Fibroblast of lung (primary cell): ENCODE measurements around the gene GINS3. TPM values are rescaled to one million over a fixed set of nuclear protein-coding genes. Genes with fewer than 3 reads are reported as not detected.

Experiments used
- DNase-seq, 2 donors: peaks; one replicate each; pipeline versions ENCODE4 v3.0.0 to v3.0.0-alpha.2; 2010; ENCODE audit warnings: low read depth in 2 of 2
- H2AFZ ChIP-seq: 2 replicates; pipeline ENCODE4 v1.5.1; 2012; ENCODE audit warnings: low read length, control low read depth, inconsistent platforms
- H3K27ac ChIP-seq: 2 replicates; pipeline ENCODE4 v1.5.1; 2011; ENCODE audit warnings: low read length, control low read depth; ENCODE audit not compliant: insufficient read depth
- H3K27me3 ChIP-seq: 2 replicates; pipeline ENCODE4 v1.5.1; 2011; ENCODE audit warnings: mild to moderate bottlenecking, low read length; ENCODE audit not compliant: control insufficient read depth, insufficient read depth
- H3K36me3 ChIP-seq: 2 replicates; pipeline ENCODE4 v1.5.1; 2011; ENCODE audit warnings: low read length; ENCODE audit not compliant: control insufficient read depth, insufficient read depth
- H3K4me1 ChIP-seq: 2 replicates; pipeline ENCODE4 v1.5.1; 2011; ENCODE audit warnings: low read length; ENCODE audit not compliant: control insufficient read depth, insufficient read depth; ENCODE audit errors: extremely low read depth
- H3K4me2 ChIP-seq: 2 replicates; pipeline ENCODE4 v1.5.1; 2011; ENCODE audit warnings: low read length, control low read depth; ENCODE audit not compliant: insufficient read depth; ENCODE audit errors: extremely low read depth
- H3K4me3 ChIP-seq, 4 experiments: fragments of 200-600 bp in 1 of 4; sonication (generic) in 1 of 4; replicated peaks in 1 of 4; 2 replicates each; pipeline ENCODE4 v1.5.1; 2011 to 2016; ENCODE audit warnings: low read length in 4 of 4, low read depth in 3 of 4, mild to moderate bottlenecking in 3 of 4, control low read depth in 2 of 4, inconsistent platforms in 1 of 4, mixed read lengths in 1 of 4; ENCODE audit not compliant: insufficient read depth in 1 of 4; ENCODE audit errors: control extremely low read depth in 1 of 4
- H3K79me2 ChIP-seq: 2 replicates; pipeline ENCODE4 v1.5.1; 2012; ENCODE audit warnings: mild to moderate bottlenecking, low read length, inconsistent platforms; ENCODE audit not compliant: control insufficient read depth, insufficient read depth
- H3K9ac ChIP-seq: 2 replicates; pipeline ENCODE4 v1.5.1; 2011; ENCODE audit warnings: mild to moderate bottlenecking, low read length, control low read depth; ENCODE audit not compliant: insufficient read depth
- H3K9me3 ChIP-seq: 2 replicates; pipeline ENCODE4 v1.5.1; 2012; ENCODE audit warnings: low read depth, low read length; ENCODE audit not compliant: control insufficient read depth, insufficient read depth
- H4K20me1 ChIP-seq: 2 replicates; pipeline ENCODE4 v1.5.1; 2011; ENCODE audit warnings: low read length; ENCODE audit not compliant: control insufficient read depth, insufficient read depth; ENCODE audit errors: extremely low read depth
- EZH2 ChIP-seq: IDR thresholded peaks from 2 replicates; pipeline ENCODE4 v1.5.1; 2012; ENCODE audit warnings: low read length, control low read depth, mild to moderate bottlenecking; ENCODE audit errors: missing control alignments
- polyA plus RNA-seq, 2 donors: library from polyadenylated mRNA; depleted of rRNA in 1 of 2; stranded (reverse) in 1 of 2; unstranded in 1 of 2; fragments of >200 nt; gene quantifications; 2 replicates each; pipeline ENCODE4 v1.2.1, GENCODE V29; 2011 to 2012; ENCODE audit warnings: missing spikeins in 1 of 2
- total RNA-seq: library from RNA; depleted of rRNA; stranded (reverse); fragments of >200 nt; gene quantifications from 2 replicates; pipeline ENCODE4 v1.2.1, GENCODE V29; 2014
- TF ChIP-seq, protein P1 (sequence below), 2 donors: IDR thresholded peaks in 1 of 2; conservative IDR thresholded peaks in 1 of 2; 1 replicate in 1 of 2; 2 replicates in 1 of 2; pipeline ENCODE4 v1.5.1; 2011 to 2012; ENCODE audit warnings: low read length in 2 of 2, control low read depth in 1 of 2, inconsistent platforms in 1 of 2, low read depth in 1 of 2, mild to moderate bottlenecking in 1 of 2

GINS3 gene
- total and polyA plus RNA-seq, 2 donors (not counting 1 experiment from before 2014, with no cell fraction given), result 1.8 to 5.9 TPM

DNA sequence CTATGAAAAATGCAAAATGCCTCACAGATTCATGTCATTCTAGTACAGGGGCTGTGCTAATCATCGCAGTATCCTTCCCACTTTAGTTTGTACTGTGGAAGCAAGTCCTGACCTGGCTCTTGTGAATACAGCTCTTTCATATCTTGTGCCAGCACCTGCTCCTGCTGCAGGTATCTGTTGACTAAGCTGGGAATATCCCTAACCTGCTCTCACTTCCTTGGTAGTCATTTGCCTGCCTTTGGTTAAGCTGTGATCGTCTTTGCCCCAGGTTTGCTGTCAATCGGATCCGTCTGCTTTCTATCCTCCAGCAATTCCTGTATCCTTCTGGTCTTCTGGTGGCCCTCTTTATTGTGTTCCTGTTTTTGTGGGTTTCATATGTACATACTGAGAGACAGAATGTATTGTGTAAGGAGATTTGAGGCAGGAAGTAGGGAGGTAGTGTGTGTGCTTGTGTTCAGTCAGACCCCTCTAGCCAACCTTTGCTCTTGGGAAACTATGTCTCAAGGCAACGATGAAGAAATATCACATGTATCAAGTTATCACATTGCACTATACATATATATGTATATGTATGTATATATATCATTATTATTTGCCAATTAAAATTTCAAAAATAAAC lies 7.7 kb upstream of the GINS3 start:
- no peaks in the 10 kb centered on the region for H3K4me1 ChIP-seq
- no peak overlapping the region for H3K4me2 ChIP-seq
- no peak overlapping the region for H3K4me3 ChIP-seq
- no peak for TF ChIP-seq EZH2
- TF ChIP-seq, protein P1, sequence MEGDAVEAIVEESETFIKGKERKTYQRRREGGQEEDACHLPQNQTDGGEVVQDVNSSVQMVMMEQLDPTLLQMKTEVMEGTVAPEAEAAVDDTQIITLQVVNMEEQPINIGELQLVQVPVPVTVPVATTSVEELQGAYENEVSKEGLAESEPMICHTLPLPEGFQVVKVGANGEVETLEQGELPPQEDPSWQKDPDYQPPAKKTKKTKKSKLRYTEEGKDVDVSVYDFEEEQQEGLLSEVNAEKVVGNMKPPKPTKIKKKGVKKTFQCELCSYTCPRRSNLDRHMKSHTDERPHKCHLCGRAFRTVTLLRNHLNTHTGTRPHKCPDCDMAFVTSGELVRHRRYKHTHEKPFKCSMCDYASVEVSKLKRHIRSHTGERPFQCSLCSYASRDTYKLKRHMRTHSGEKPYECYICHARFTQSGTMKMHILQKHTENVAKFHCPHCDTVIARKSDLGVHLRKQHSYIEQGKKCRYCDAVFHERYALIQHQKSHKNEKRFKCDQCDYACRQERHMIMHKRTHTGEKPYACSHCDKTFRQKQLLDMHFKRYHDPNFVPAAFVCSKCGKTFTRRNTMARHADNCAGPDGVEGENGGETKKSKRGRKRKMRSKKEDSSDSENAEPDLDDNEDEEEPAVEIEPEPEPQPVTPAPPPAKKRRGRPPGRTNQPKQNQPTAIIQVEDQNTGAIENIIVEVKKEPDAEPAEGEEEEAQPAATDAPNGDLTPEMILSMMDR (conservative IDR thresholded peaks at IDR 0.05 in 1 of 2, IDR thresholded peaks at IDR 0.05 in 1 of 2; ENCODE audit: low read depth in 1 of 2, low read length in 2 of 2), result no peak
- DNase-seq, result no peak
- no peaks in the 10 kb centered on the region for H3K79me2 ChIP-seq
- H2AFZ ChIP-seq, result no peak overlapping the region
- no peaks in the 10 kb centered on the region for H3K27me3 ChIP-seq
- H3K9me3 ChIP-seq, result no peaks in the 10 kb centered on the region
- no peaks in the 10 kb centered on the region for H3K36me3 ChIP-seq
- no peak overlapping the region for H3K27ac ChIP-seq
- H3K9ac ChIP-seq, result no peak overlapping the region
- H4K20me1 ChIP-seq, result no peaks in the 10 kb centered on the region

DNA sequence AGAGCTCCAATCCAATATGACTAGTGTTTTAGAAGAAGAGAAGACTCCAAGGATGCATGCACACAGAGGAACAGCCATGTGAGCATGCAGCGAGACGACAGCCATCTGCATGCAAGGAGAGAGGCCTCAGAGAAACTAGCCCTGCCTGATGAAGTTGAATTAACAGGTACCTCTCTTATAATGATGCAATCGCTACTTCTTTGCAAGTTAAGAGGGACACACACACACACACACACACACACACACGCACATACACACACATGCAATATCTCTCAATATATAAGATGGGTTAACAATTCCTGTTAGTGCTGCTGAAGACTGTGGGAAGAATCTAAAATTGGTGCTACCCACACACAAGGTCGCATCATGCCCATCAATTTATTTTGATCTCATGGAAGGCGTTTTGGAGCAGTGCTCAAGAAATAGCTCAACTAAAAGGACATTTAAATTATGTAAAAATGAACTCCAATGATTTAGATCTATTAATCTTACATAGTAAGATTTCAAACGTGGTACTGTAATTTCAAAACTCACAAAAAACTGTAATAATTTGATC lies 7.0 kb upstream of the GINS3 start:
- no peak overlapping the region for H2AFZ ChIP-seq
- TF ChIP-seq EZH2, result no peak
- TF ChIP-seq, protein P1 (conservative IDR thresholded peaks at IDR 0.05 in 1 of 2, IDR thresholded peaks at IDR 0.05 in 1 of 2; ENCODE audit: low read depth in 1 of 2, low read length in 2 of 2), result no peak
- DNase-seq, result no peak

GRCh38 chr16:58389724-58390123 lies 2.5 kb upstream of the GINS3 start:
- TF ChIP-seq EZH2, result no peak
- TF ChIP-seq, protein P1 (conservative IDR thresholded peaks at IDR 0.05 in 1 of 2, IDR thresholded peaks at IDR 0.05 in 1 of 2; ENCODE audit: low read depth in 1 of 2, low read length in 2 of 2), result no peak
- H3K27me3 ChIP-seq, result peaks cover 2% of the 10 kb centered on the region
- H3K9ac ChIP-seq, result no peak overlapping the region
- no peak overlapping the region for H3K27ac ChIP-seq
- no peak overlapping the region for H3K4me2 ChIP-seq
- no peaks in the 10 kb centered on the region for H3K36me3 ChIP-seq
- H3K9me3 ChIP-seq, result no peaks in the 10 kb centered on the region
- DNase-seq, result no peak
- peaks cover 5% of the 10 kb centered on the region for H3K79me2 ChIP-seq
- H2AFZ ChIP-seq, result no peak overlapping the region
- H3K4me1 ChIP-seq, result no peaks in the 10 kb centered on the region
- no peaks in the 10 kb centered on the region for H4K20me1 ChIP-seq
- H3K4me3 ChIP-seq, result no peak overlapping the region

More for the DNA sequence above, 7.0 kb upstream of the GINS3 start:
- no peaks in the 10 kb centered on the region for H3K9me3 ChIP-seq
- no peak overlapping the region for H3K4me3 ChIP-seq
- no peaks in the 10 kb centered on the region for H3K79me2 ChIP-seq
- H3K36me3 ChIP-seq, result no peaks in the 10 kb centered on the region
- no peaks in the 10 kb centered on the region for H3K4me1 ChIP-seq
- no peak overlapping the region for H3K4me2 ChIP-seq
- no peaks in the 10 kb centered on the region for H3K27me3 ChIP-seq
- no peak overlapping the region for H3K9ac ChIP-seq
- no peaks in the 10 kb centered on the region for H4K20me1 ChIP-seq
- H3K27ac ChIP-seq, result no peak overlapping the region
